Astrocyte of the spinal cord (primary cell): ENCODE results near the gene HDAC4.
"Not testable (repeated sequence)": the region's sequence is repeated elsewhere in the genome, so short reads cannot be mapped to it uniquely, and the experiment has no call there.

Experiments
- DNase-seq: peaks from one replicate; pipeline ENCODE4 v3.0.0; 2011; ENCODE audit warnings: low read depth, low spot score
- H3K4me3 ChIP-seq: 2 replicates; pipeline ENCODE4 v1.5.1; 2011; ENCODE audit warnings: low read depth, mild to moderate bottlenecking, low read length, moderate library complexity
- CTCF ChIP-seq: IDR thresholded peaks from 2 replicates; pipeline ENCODE4 v1.5.1; 2012; ENCODE audit warnings: low read depth, mild to moderate bottlenecking, low read length, inconsistent platforms
- in situ Hi-C: cut with HindIII; loops from 2 replicates; pipeline ENCODE4 v1.10.0; 2017; ENCODE audit warnings: low sequenced_read_pairs

Gene HDAC4

GRCh38 chr2:239040152-239040761 is 360.6 kb downstream of the HDAC4 start:
- H3K4me3 ChIP-seq = no peak overlapping the region
- in situ Hi-C loops = no loop called here
- no peak for TF ChIP-seq CTCF
- no peak for DNase-seq

- DNase-seq = no peak
- in situ Hi-C loops = no loop called here
- no peak overlapping the region for H3K4me3 ChIP-seq
- no peak for TF ChIP-seq CTCF
Measured at GRCh38 chr2:239039479-239039861, 361.4 kb downstream of the HDAC4 start.

GRCh38 chr2:239038773-239039478 is 361.9 kb downstream of the HDAC4 start:
- no peak for TF ChIP-seq CTCF
- no peak overlapping the region for H3K4me3 ChIP-seq
- DNase-seq = no peak
- in situ Hi-C loops = no loop called here

GRCh38 chr2:239038284-239038683 is 362.5 kb downstream of the HDAC4 start:
- H3K4me3 ChIP-seq, DNase-seq, in situ Hi-C loops: not testable (repeated sequence)

GRCh38 chr2:239037559-239037910 is 363.3 kb downstream of the HDAC4 start:
- no peak for DNase-seq
- no peak overlapping the region for H3K4me3 ChIP-seq
- no peak for TF ChIP-seq CTCF
- in situ Hi-C loops = no loop called here

- no peak for DNase-seq
- in situ Hi-C loops = no loop called here
- no peak for TF ChIP-seq CTCF
- H3K4me3 ChIP-seq = no peak overlapping the region
Measured at GRCh38 chr2:239036819-239037558, 363.8 kb downstream of the HDAC4 start.
